ENCODE results near the gene ZNF665.
"Not testable (repeated sequence)": the region's sequence is repeated elsewhere in the genome, so short reads cannot be mapped to it uniquely, and the experiment has no call there.

ZNF665 gene

GRCh38 chr19:53156850-53157249 lies 36.3 kb downstream of the ZNF665 start:
- no peak for DNase-seq

GRCh38 chr19:53147645-53148044 lies 45.5 kb downstream of the ZNF665 start:
- no peak for DNase-seq

GRCh38 chr19:53140351-53140750 lies 52.8 kb downstream of the ZNF665 start:
- DNase-seq, result no peak

GRCh38 chr19:53136432-53136831 lies 56.7 kb downstream of the ZNF665 start:
- DNase-seq, result no peak

GRCh38 chr19:53132141-53132991 lies 60.8 kb downstream of the ZNF665 start, which contains the start of gene ZNF415:
ZNF415 (minus strand) TSS chr19:53132910; CDS start chr19:53122676, 10,234 bp downstream.
- peak; percentile 32 for DNase-seq

GRCh38 chr19:53131727-53132126 lies 61.4 kb downstream of the ZNF665 start:
- no peak for DNase-seq

- no peak for DNase-seq
Measured at GRCh38 chr19:53131085-53131590, 62.0 kb downstream of the ZNF665 start.

GRCh38 chr19:53130506-53130905 lies 62.7 kb downstream of the ZNF665 start:
- no peak for DNase-seq

- DNase-seq, result not testable (repeated sequence)
Measured at GRCh38 chr19:53126733-53127526, 66.2 kb downstream of the ZNF665 start.

GRCh38 chr19:53123400-53123799 lies 69.8 kb downstream of the ZNF665 start:
- DNase-seq, result no peak
